Glutamatergic neuron (in vitro differentiated cells): ENCODE results near the gene ZNF532. TPM values are rescaled to one million over a fixed set of nuclear protein-coding genes. Genes with fewer than 3 reads are reported as not detected.

Experiments
- DNase-seq: peaks from one replicate; pipeline ENCODE4 v3.0.0; 2022
- H3K27ac Mint-ChIP-seq: one replicate; pipeline ENCODE4 v1.8.0; 2020; ENCODE audit warnings: mild to moderate bottlenecking, mixed read lengths, inconsistent platforms; ENCODE audit not compliant: unreplicated experiment
- H3K27me3 Mint-ChIP-seq: one replicate; pipeline ENCODE4 v1.8.0; 2020; ENCODE audit warnings: mild to moderate bottlenecking, moderate library complexity, mixed read lengths, inconsistent platforms; ENCODE audit not compliant: unreplicated experiment
- H3K36me3 Mint-ChIP-seq: one replicate; pipeline ENCODE4 v1.8.0; 2020; ENCODE audit warnings: mild to moderate bottlenecking, mixed read lengths, inconsistent platforms; ENCODE audit not compliant: unreplicated experiment
- H3K4me1 Mint-ChIP-seq: one replicate; pipeline ENCODE4 v1.8.0; 2020; ENCODE audit warnings: mild to moderate bottlenecking, low read depth, mixed read lengths, inconsistent platforms; ENCODE audit not compliant: unreplicated experiment
- H3K4me3 Mint-ChIP-seq: one replicate; pipeline ENCODE4 v1.8.0; 2020; ENCODE audit warnings: mild to moderate bottlenecking, mixed read lengths, inconsistent platforms; ENCODE audit not compliant: unreplicated experiment
- H3K9me3 Mint-ChIP-seq: one replicate; pipeline ENCODE4 v1.8.0; 2020; ENCODE audit warnings: mild to moderate bottlenecking, moderate library complexity, mixed read lengths, inconsistent platforms; ENCODE audit not compliant: unreplicated experiment
- CTCF ChIP-seq: fragments of 200-600 bp; sonication (generic); IDR thresholded peaks from one replicate; pipeline ENCODE4 v1.5.0; 2021; ENCODE audit not compliant: partially characterized antibody, unreplicated experiment
- total RNA-seq: library from RNA; stranded (reverse); fragmentation: NEBNext Ultra II Directional; extraction: Animal tissue kit (Norgen Biotek cat#: 25700); gene quantifications from one replicate; pipeline ENCODE4 v1.2.1, GENCODE V29; 2021; ENCODE audit not compliant: unreplicated experiment

ZNF532 gene
- total RNA-seq, 1 donor from 2014 or later, result 217 TPM

GRCh38 chr18:58941426-58942099 lies 76.9 kb downstream of the ZNF532 start:
- H3K4me3 Mint-ChIP-seq, result no peak overlapping the region
- no peak for TF ChIP-seq CTCF
- H3K27ac Mint-ChIP-seq, result no peak overlapping the region
- H3K9me3 Mint-ChIP-seq, result no peaks in the 10 kb centered on the region
- H3K4me1 Mint-ChIP-seq, result peaks cover 33% of the 10 kb centered on the region
- DNase-seq, result no peak
- H3K36me3 Mint-ChIP-seq, result peaks cover 20% of the 10 kb centered on the region
- peaks cover 5% of the 10 kb centered on the region for H3K27me3 Mint-ChIP-seq

GRCh38 chr18:58943896-58944295 lies 79.2 kb downstream of the ZNF532 start:
- TF ChIP-seq CTCF, result no peak
- DNase-seq, result no peak
- Mint-ChIP-seq H3K27me3 (peaks cover 5% of the 10 kb centered on the region), H3K4me3 (no peak overlapping the region), H3K4me1 (peaks cover 22% of the 10 kb centered on the region), H3K36me3 (peaks cover 14% of the 10 kb centered on the region), H3K9me3 (peaks cover 3% of the 10 kb centered on the region), H3K27ac (peak overlapping the region; percentile 30)

GRCh38 chr18:58947136-58947732 lies 82.6 kb downstream of the ZNF532 start:
- Mint-ChIP-seq H3K27me3 (peaks cover 5% of the 10 kb centered on the region), H3K9me3 (peaks cover 3% of the 10 kb centered on the region), H3K4me3 (no peak overlapping the region), H3K36me3 (no peaks in the 10 kb centered on the region), H3K4me1 (peaks cover 23% of the 10 kb centered on the region), H3K27ac (no peak overlapping the region)
- TF ChIP-seq CTCF, result no peak
- DNase-seq, result no peak

- Mint-ChIP-seq H3K4me3 (no peak overlapping the region), H3K27me3 (peaks cover 7% of the 10 kb centered on the region), H3K36me3 (no peaks in the 10 kb centered on the region), H3K4me1 (peaks cover 23% of the 10 kb centered on the region), H3K27ac (no peak overlapping the region), H3K9me3 (peaks cover 3% of the 10 kb centered on the region)
- DNase-seq, result no peak
- TF ChIP-seq CTCF, result no peak
These were observed 84.4 kb downstream of the ZNF532 start for GRCh38 chr18:58949031-58949430.

GRCh38 chr18:58951986-58952702 lies 87.5 kb downstream of the ZNF532 start:
- no peaks in the 10 kb centered on the region for H3K36me3 Mint-ChIP-seq

More at GRCh38 chr18:58951986-58952702, 87.5 kb downstream of the ZNF532 start:
- Mint-ChIP-seq H3K27me3 (peaks cover 2% of the 10 kb centered on the region), H3K9me3 (peaks cover 4% of the 10 kb centered on the region), H3K27ac (no peak overlapping the region), H3K4me3 (no peak overlapping the region), H3K4me1 (peaks cover 11% of the 10 kb centered on the region)
- DNase-seq, result no peak
- no peak for TF ChIP-seq CTCF
